Activated CD8-positive, alpha-beta memory T cell treated with anti-CD3 and anti-CD28 coated beads, Interleukin-2, amount 10 ng/mL, durations not matched to agents 7 days and 5 days (primary cell): ENCODE results near the gene SETD2. TPM values are rescaled to one million over a fixed set of nuclear protein-coding genes. Genes with fewer than 3 reads are reported as not detected.
"Not testable (repeated sequence)": the region's sequence is repeated elsewhere in the genome, so short reads cannot be mapped to it uniquely, and the experiment has no call there.

Experiments
- ATAC-seq: fragments of 150-1000 bp; cut with Tn5 transposase; one replicate; pipeline ENCODE4 v1.10.0; 2021; ENCODE audit warnings: moderate library complexity
- CTCF ChIA-PET: fragments of 350-600 bp; sonication (Branson Sonifier 250); formaldehyde crosslinking; loops from one replicate; lab custom pipeline; 2021; ENCODE audit warnings: antibody characterized with exemption; lab: Charles Lee
- DNase-seq: peaks from one replicate; pipeline ENCODE4 v3.0.0-alpha.2; 2020
- H3K27ac Mint-ChIP-seq: one replicate; pipeline ENCODE4 v1.8.0; 2021; ENCODE audit warnings: mild to moderate bottlenecking, mixed read lengths
- H3K27me3 Mint-ChIP-seq: one replicate; pipeline ENCODE4 v1.8.0; 2021; ENCODE audit warnings: mixed read lengths
- H3K36me3 Mint-ChIP-seq: one replicate; pipeline ENCODE4 v1.8.0; 2021; ENCODE audit warnings: mild to moderate bottlenecking, mixed read lengths
- H3K4me1 Mint-ChIP-seq: one replicate; pipeline ENCODE4 v1.8.0; 2021; ENCODE audit warnings: mixed read lengths
- H3K4me3 Mint-ChIP-seq: one replicate; pipeline ENCODE4 v1.8.0; 2021; ENCODE audit warnings: mild to moderate bottlenecking, moderate library complexity, mixed read lengths
- H3K9me3 Mint-ChIP-seq: one replicate; pipeline ENCODE4 v1.8.0; 2022; ENCODE audit warnings: low read depth, mixed read lengths
- total RNA-seq, 2 experiments: library from RNA; stranded (reverse); gene quantifications; one replicate each; pipeline ENCODE4 v1.2.3, GENCODE V29; 2021

The SETD2 gene
- total RNA-seq, 2 experiments from 2014 or later: 38.0 to 43.3 TPM

GRCh38 chr3:47079432-47079831, 84.5 kb downstream of the SETD2 start:
- ATAC-seq: peak; percentile 30
- H3K27ac Mint-ChIP-seq: no peak overlapping the region
- peaks cover 51% of the 10 kb centered on the region for H3K36me3 Mint-ChIP-seq
- CTCF ChIA-PET: interaction anchor here (1.3 kb wide), 1 partner anchor 23 kb away, joined by 3 read pairs; no protein-coding TSS in a partner anchor
- peaks cover 37% of the 10 kb centered on the region for H3K4me1 Mint-ChIP-seq
- no peaks in the 10 kb centered on the region for H3K9me3 Mint-ChIP-seq
- no peak overlapping the region for H3K4me3 Mint-ChIP-seq
- no peaks in the 10 kb centered on the region for H3K27me3 Mint-ChIP-seq
- DNase-seq: no peak

GRCh38 chr3:47073685-47074084, 90.2 kb downstream of the SETD2 start:
- no peak overlapping the region for H3K4me3 Mint-ChIP-seq
- no peak overlapping the region for H3K27ac Mint-ChIP-seq
- CTCF ChIA-PET: no interaction called here
- DNase-seq: no peak
- peaks cover 2% of the 10 kb centered on the region for H3K4me1 Mint-ChIP-seq
- H3K9me3 Mint-ChIP-seq: no peaks in the 10 kb centered on the region
- peaks cover 18% of the 10 kb centered on the region for H3K36me3 Mint-ChIP-seq
- no peaks in the 10 kb centered on the region for H3K27me3 Mint-ChIP-seq
- ATAC-seq: no peak

GRCh38 chr3:47070770-47071169, 93.1 kb downstream of the SETD2 start:
- Mint-ChIP-seq H3K27me3 (no peaks in the 10 kb centered on the region), H3K27ac (no peak overlapping the region), H3K36me3 (peaks cover 4% of the 10 kb centered on the region), H3K9me3 (no peaks in the 10 kb centered on the region), H3K4me1 (peaks cover 2% of the 10 kb centered on the region), H3K4me3 (no peak overlapping the region)
- ATAC-seq (no peak), DNase-seq (no peak)
- CTCF ChIA-PET: no interaction called here

DNA sequence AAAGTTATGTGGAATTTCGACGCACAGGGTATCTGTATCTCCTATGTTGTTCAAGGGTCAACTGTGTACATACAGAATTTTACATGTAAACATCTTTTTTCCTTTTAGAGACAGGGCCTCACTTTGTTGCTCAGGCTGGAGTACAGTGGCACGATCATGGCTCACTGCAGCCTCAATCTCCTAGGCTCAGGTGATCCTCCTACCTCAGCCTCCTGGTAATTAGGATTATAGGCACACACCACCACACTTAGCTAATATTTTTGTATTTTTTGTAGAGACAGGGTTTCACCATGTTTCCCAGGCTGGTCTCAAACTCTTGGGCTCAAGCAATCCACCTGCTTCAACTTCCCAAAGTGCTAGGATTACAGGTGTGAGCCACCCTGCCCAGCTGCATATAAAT, 97.7 kb downstream of the SETD2 start:
- H3K27ac Mint-ChIP-seq, H3K4me1 Mint-ChIP-seq, DNase-seq, H3K4me3 Mint-ChIP-seq, H3K9me3 Mint-ChIP-seq, H3K27me3 Mint-ChIP-seq, ATAC-seq, CTCF ChIA-PET: not testable (repeated sequence)
- H3K36me3 Mint-ChIP-seq: peaks cover 15% of the 10 kb centered on the region

- CTCF ChIA-PET: no interaction called here
- H3K27me3 Mint-ChIP-seq: no peaks in the 10 kb centered on the region
- peaks cover 18% of the 10 kb centered on the region for H3K36me3 Mint-ChIP-seq
- H3K27ac Mint-ChIP-seq: no peak overlapping the region
- DNase-seq (no peak), ATAC-seq (no peak)
- no peak overlapping the region for H3K4me3 Mint-ChIP-seq
- peaks cover 5% of the 10 kb centered on the region for H3K4me1 Mint-ChIP-seq
- H3K9me3 Mint-ChIP-seq: no peaks in the 10 kb centered on the region
These were observed 98.2 kb downstream of the SETD2 start for GRCh38 chr3:47065681-47066080.

- Mint-ChIP-seq H3K36me3 (peaks cover 15% of the 10 kb centered on the region), H3K4me1 (peaks cover 5% of the 10 kb centered on the region), H3K27me3 (no peaks in the 10 kb centered on the region), H3K9me3 (no peaks in the 10 kb centered on the region), H3K4me3 (no peak overlapping the region), H3K27ac (no peak overlapping the region)
- no peak for DNase-seq
- ATAC-seq: no peak
- CTCF ChIA-PET: no interaction called here
These were observed 98.9 kb downstream of the SETD2 start for GRCh38 chr3:47065058-47065457.

DNA sequence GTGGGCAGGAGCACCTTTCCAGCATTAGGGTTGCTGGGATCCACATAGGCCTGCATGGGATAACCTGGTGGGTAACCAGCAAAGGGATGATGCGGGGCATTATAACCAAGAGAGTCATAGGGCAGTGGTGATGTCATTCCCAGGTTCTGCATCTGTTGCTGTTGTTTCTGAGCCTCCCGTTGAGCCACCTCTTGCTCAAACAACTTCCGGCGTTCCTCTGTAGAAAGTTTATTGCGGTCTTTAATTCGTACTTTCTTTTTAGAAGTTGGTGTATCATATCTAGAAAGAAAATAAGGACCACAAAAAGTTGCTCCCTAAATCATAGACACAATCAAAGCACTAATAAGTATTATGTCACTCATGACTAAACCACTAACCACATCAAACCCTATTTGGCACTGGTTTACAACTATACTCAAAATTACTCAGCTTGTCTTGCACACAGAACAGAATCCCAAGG, 106.7 kb downstream of the SETD2 start:
- CTCF ChIA-PET: no interaction called here
- Mint-ChIP-seq H3K27ac (peak overlapping the region; percentile 66), H3K4me3 (no peak overlapping the region), H3K9me3 (no peaks in the 10 kb centered on the region), H3K27me3 (no peaks in the 10 kb centered on the region), H3K36me3 (peaks cover 44% of the 10 kb centered on the region), H3K4me1 (peaks cover 40% of the 10 kb centered on the region)
- peak; percentile 79 for ATAC-seq
- peak; percentile 76 for DNase-seq

- peaks cover 40% of the 10 kb centered on the region for H3K4me1 Mint-ChIP-seq
- H3K27me3 Mint-ChIP-seq: no peaks in the 10 kb centered on the region
- no peak overlapping the region for H3K4me3 Mint-ChIP-seq
- no peak for DNase-seq
- peak; percentile 38 for ATAC-seq
- H3K36me3 Mint-ChIP-seq: peaks cover 39% of the 10 kb centered on the region
- CTCF ChIA-PET: interaction anchor here (1.1 kb wide), 1 partner anchor 103 kb away, joined by 3 read pairs; no protein-coding TSS in a partner anchor
- no peaks in the 10 kb centered on the region for H3K9me3 Mint-ChIP-seq
- H3K27ac Mint-ChIP-seq: peak overlapping the region; percentile 66
These were observed 107.2 kb downstream of the SETD2 start for GRCh38 chr3:47056705-47057104.

DNA sequence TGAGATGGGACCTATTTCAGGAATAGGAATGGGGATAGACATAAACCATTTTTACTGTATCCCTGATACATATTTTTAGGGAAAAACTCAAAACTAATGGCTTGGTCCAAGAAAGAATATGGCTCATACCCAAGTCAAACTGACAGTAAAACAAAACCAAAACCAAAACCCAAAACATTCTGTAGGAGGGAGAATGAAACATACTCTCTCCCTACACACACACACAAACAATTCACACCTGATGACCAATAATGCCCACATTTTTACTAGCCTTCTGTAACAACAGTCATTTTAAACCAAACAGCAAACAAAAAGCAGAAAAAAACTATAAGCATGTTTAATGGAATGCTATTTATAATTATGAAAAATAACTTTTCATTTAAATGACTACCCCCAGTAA, 109.5 kb downstream of the SETD2 start:
- no peak overlapping the region for H3K27ac Mint-ChIP-seq
- peaks cover 37% of the 10 kb centered on the region for H3K4me1 Mint-ChIP-seq
- H3K27me3 Mint-ChIP-seq: no peaks in the 10 kb centered on the region

DNA sequence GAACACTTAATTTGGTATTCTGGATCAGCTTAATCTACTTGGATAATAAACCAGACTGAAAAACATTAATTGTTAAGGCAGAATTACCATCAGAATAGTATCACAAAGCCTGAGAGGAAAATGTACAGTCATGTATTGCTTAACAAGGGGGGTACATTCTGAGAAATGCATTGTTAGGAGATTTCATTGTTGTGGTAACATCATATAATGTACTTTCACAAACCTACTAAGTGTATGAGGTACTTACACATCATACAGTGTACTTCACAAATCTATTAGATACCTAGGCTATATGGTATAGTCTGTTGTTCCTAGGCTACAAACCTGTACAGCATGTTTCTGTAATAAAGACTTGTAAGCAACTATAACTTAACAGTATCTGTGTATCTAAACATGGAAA, 116.2 kb downstream of the SETD2 start:
- Mint-ChIP-seq H3K4me1 (peaks cover 8% of the 10 kb centered on the region), H3K27me3 (no peaks in the 10 kb centered on the region), H3K36me3 (peaks cover 12% of the 10 kb centered on the region), H3K4me3 (no peak overlapping the region), H3K27ac (no peak overlapping the region), H3K9me3 (no peaks in the 10 kb centered on the region)
- CTCF ChIA-PET: no interaction called here
- ATAC-seq (peak; percentile 42), DNase-seq (no peak)

More for the DNA sequence above, 109.5 kb downstream of the SETD2 start:
- Mint-ChIP-seq H3K4me3 (no peak overlapping the region), H3K9me3 (no peaks in the 10 kb centered on the region), H3K36me3 (peaks cover 39% of the 10 kb centered on the region)
- ATAC-seq: no peak
- CTCF ChIA-PET: no interaction called here
- no peak for DNase-seq

GRCh38 chr3:47047069-47047468, 116.8 kb downstream of the SETD2 start:
- no peak overlapping the region for H3K4me3 Mint-ChIP-seq
- H3K4me1 Mint-ChIP-seq: peaks cover 8% of the 10 kb centered on the region
- H3K27ac Mint-ChIP-seq: no peak overlapping the region
- CTCF ChIA-PET: interaction anchor here (0.8 kb wide), 1 partner anchor 154 kb away, joined by 3 read pairs; no protein-coding TSS in a partner anchor
- no peaks in the 10 kb centered on the region for H3K9me3 Mint-ChIP-seq
- peaks cover 16% of the 10 kb centered on the region for H3K36me3 Mint-ChIP-seq
- H3K27me3 Mint-ChIP-seq: no peaks in the 10 kb centered on the region
- ATAC-seq (no peak), DNase-seq (no peak)

DNA sequence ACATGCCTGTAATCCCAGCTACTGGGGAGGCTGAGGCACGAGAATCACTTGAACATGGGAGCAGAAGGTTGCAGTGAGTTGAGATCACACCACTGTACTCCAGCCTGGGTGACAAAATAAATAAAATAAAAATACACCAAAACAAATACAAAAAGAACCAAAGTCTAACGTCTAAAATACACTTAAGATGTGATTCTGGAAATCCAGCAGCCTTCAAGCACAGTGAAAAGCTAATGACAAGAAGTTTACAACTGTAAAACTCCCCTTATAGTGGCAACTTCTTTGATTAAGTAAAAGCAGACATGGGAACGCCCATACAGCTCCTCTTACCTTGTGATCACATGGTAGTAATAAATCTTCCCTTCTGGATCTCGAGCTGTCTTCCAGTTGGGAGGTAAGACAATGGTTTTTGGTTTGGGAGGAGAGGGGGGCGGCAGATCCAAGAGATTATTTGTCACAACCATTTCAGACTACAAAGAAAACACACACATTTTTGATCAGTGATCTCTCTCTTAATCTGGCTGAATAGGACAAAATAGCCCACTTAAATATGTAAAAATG, 121.6 kb downstream of the SETD2 start:
- Mint-ChIP-seq H3K36me3 (peaks cover 40% of the 10 kb centered on the region), H3K4me1 (peaks cover 23% of the 10 kb centered on the region), H3K27ac (no peak overlapping the region), H3K27me3 (no peaks in the 10 kb centered on the region), H3K4me3 (no peak overlapping the region), H3K9me3 (no peaks in the 10 kb centered on the region)
- CTCF ChIA-PET: interaction anchor here (0.7 to 1.6 kb wide), 2 partner anchors 34 to 119 kb away, joined by 3 to 4 read pairs; no protein-coding TSS in a partner anchor
- ATAC-seq (no peak), DNase-seq (no peak)

DNA sequence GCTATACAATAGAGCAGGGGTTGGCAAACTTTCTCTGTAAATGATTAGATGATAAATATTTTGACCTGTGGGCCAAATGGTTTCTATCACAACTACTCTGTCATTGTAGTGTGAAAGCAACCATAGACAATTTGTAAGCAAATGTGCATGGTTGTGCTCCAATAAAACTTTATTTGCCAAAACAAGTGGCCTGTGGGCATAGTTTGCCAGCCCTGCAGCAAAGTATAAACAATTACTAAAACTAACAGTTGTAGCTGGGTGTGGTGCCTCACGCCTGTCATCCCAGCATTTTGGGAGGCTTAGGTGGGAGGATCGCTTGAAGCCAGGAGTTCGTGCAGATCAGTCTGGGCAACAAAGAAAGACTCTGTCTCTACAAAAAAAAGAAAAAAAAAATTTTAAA, 122.8 kb downstream of the SETD2 start:
- Mint-ChIP-seq H3K27ac (no peak overlapping the region), H3K27me3 (no peaks in the 10 kb centered on the region), H3K36me3 (peaks cover 48% of the 10 kb centered on the region), H3K4me1 (peaks cover 22% of the 10 kb centered on the region), H3K9me3 (no peaks in the 10 kb centered on the region), H3K4me3 (no peak overlapping the region)
- CTCF ChIA-PET: interaction anchor here (0.5 to 1.6 kb wide), 4 partner anchors 22 to 391 kb away, joined by 3 to 4 read pairs (median 4); no protein-coding TSS in a partner anchor
- ATAC-seq (no peak), DNase-seq (no peak)

GRCh38 chr3:47037302-47037701, 126.6 kb downstream of the SETD2 start:
- peaks cover 22% of the 10 kb centered on the region for H3K4me1 Mint-ChIP-seq

More at GRCh38 chr3:47037302-47037701, 126.6 kb downstream of the SETD2 start:
- Mint-ChIP-seq H3K36me3 (peaks cover 58% of the 10 kb centered on the region), H3K27ac (peak overlapping the region; percentile 79)
- H3K4me3 Mint-ChIP-seq, H3K9me3 Mint-ChIP-seq, H3K27me3 Mint-ChIP-seq, DNase-seq, ATAC-seq, CTCF ChIA-PET: not testable (repeated sequence)
